ENCODE data around the gene UHRF1. TPM values are rescaled to one million over a fixed set of nuclear protein-coding genes. Genes with fewer than 3 reads are reported as not detected.

UHRF1 gene
- total and polyA plus RNA-seq, 4 donors, result 3.2 to 7.5 (median 4.5) TPM

GRCh38 chr19:4929186-4929585 lies 19.9 kb downstream of the UHRF1 start:
- 94 to 98% methylated on average over 22 of the region's 22 CpGs for WGBS, 2 donors
- Histone ChIP-seq H3K9me3 (ENCODE audit: control insufficient read depth in 4 of 4, insufficient read depth in 3 of 4, low read length in 3 of 4) (no peaks in the 10 kb centered on the region), H3K4me1 (ENCODE audit: control insufficient read depth in 5 of 5, insufficient read depth in 5 of 5, low read length in 5 of 5) (no peaks in the 10 kb centered on the region), H3K4me3 (no peak overlapping the region), H3K36me3 (ENCODE audit: control insufficient read depth in 4 of 4, insufficient read depth in 4 of 4, low read length in 4 of 4) (peaks cover 0 to 5% (median 0%) of the 10 kb centered on the region in 4 donors), H3K9ac (ENCODE audit: insufficient read depth in 1 of 2, low read length in 2 of 2) (no peak overlapping the region), H3K27me3 (ENCODE audit: control insufficient read depth in 3 of 3, insufficient read depth in 3 of 3, low read length in 2 of 3) (no peaks in the 10 kb centered on the region), H3K27ac (ENCODE audit: low read depth in 1 of 2, low read length in 1 of 2) (no peak overlapping the region)
- no peak for ATAC-seq (ENCODE audit: insufficient read depth, low FRiP score)
- DNase-seq, result no peak
- TF ChIP-seq CTCF (IDR thresholded peaks at IDR 0.05; ENCODE audit: control extremely low read depth, extremely low read depth), result no peak

- no peak overlapping the region for H3K9ac ChIP-seq (ENCODE audit: insufficient read depth in 1 of 2, low read length in 2 of 2)
- H3K4me3 ChIP-seq, result no peak overlapping the region
- no peak for TF ChIP-seq CTCF (IDR thresholded peaks at IDR 0.05; ENCODE audit: control extremely low read depth, extremely low read depth)
- no peak for ATAC-seq (ENCODE audit: insufficient read depth, low FRiP score)
- H3K36me3 ChIP-seq (ENCODE audit: control insufficient read depth in 4 of 4, insufficient read depth in 4 of 4, low read length in 4 of 4), result peaks cover 0 to 5% (median 0%) of the 10 kb centered on the region in 4 donors
- H3K9me3 ChIP-seq (ENCODE audit: control insufficient read depth in 4 of 4, insufficient read depth in 3 of 4, low read length in 3 of 4), result no peaks in the 10 kb centered on the region
- H3K4me1 ChIP-seq (ENCODE audit: control insufficient read depth in 5 of 5, insufficient read depth in 5 of 5, low read length in 5 of 5), result no peaks in the 10 kb centered on the region
- 94 to 96% methylated on average over 28 of the region's 28 CpGs for WGBS, 2 donors
- no peak for DNase-seq
- no peak overlapping the region for H3K27ac ChIP-seq (ENCODE audit: low read depth in 1 of 2, low read length in 1 of 2)
- H3K27me3 ChIP-seq (ENCODE audit: control insufficient read depth in 3 of 3, insufficient read depth in 3 of 3, low read length in 2 of 3), result no peaks in the 10 kb centered on the region
Observed at GRCh38 chr19:4930664-4931063, 21.4 kb downstream of the UHRF1 start.

- TF ChIP-seq CTCF (IDR thresholded peaks at IDR 0.05; ENCODE audit: control extremely low read depth, extremely low read depth), result no peak
- peaks cover 0 to 5% (median 0%) of the 10 kb centered on the region in 4 donors for H3K36me3 ChIP-seq (ENCODE audit: control insufficient read depth in 4 of 4, insufficient read depth in 4 of 4, low read length in 4 of 4)
- no peaks in the 10 kb centered on the region for H3K27me3 ChIP-seq (ENCODE audit: control insufficient read depth in 3 of 3, insufficient read depth in 3 of 3, low read length in 2 of 3)
- no peak overlapping the region for H3K27ac ChIP-seq (ENCODE audit: low read depth in 1 of 2, low read length in 1 of 2)
- DNase-seq (no peak), ATAC-seq (ENCODE audit: insufficient read depth, low FRiP score) (no peak)
- no peaks in the 10 kb centered on the region for H3K9me3 ChIP-seq (ENCODE audit: control insufficient read depth in 4 of 4, insufficient read depth in 3 of 4, low read length in 3 of 4)
- H3K4me3 ChIP-seq, result no peak overlapping the region
- 92 to 97% methylated on average over 27 to 32 of the region's 32 CpGs for WGBS, 2 donors
- H3K9ac ChIP-seq (ENCODE audit: insufficient read depth in 1 of 2, low read length in 2 of 2), result no peak overlapping the region
- no peaks in the 10 kb centered on the region for H3K4me1 ChIP-seq (ENCODE audit: control insufficient read depth in 5 of 5, insufficient read depth in 5 of 5, low read length in 5 of 5)
Observed at GRCh38 chr19:4932711-4933110, 23.4 kb downstream of the UHRF1 start.

GRCh38 chr19:4933528-4933927 lies 24.2 kb downstream of the UHRF1 start:
- no peak for TF ChIP-seq CTCF (IDR thresholded peaks at IDR 0.05; ENCODE audit: control extremely low read depth, extremely low read depth)
- H3K27me3 ChIP-seq (ENCODE audit: control insufficient read depth in 3 of 3, insufficient read depth in 3 of 3, low read length in 2 of 3), result no peaks in the 10 kb centered on the region
- H3K36me3 ChIP-seq (ENCODE audit: control insufficient read depth in 4 of 4, insufficient read depth in 4 of 4, low read length in 4 of 4), result peaks cover 0 to 5% (median 0%) of the 10 kb centered on the region in 4 donors
- H3K4me1 ChIP-seq (ENCODE audit: control insufficient read depth in 5 of 5, insufficient read depth in 5 of 5, low read length in 5 of 5), result no peaks in the 10 kb centered on the region
- no peak overlapping the region for H3K9ac ChIP-seq (ENCODE audit: insufficient read depth in 1 of 2, low read length in 2 of 2)
- DNase-seq (no peak), ATAC-seq (ENCODE audit: insufficient read depth, low FRiP score) (no peak)
- H3K4me3 ChIP-seq, result no peak overlapping the region
- H3K9me3 ChIP-seq (ENCODE audit: control insufficient read depth in 4 of 4, insufficient read depth in 3 of 4, low read length in 3 of 4), result no peaks in the 10 kb centered on the region
- H3K27ac ChIP-seq (ENCODE audit: low read depth in 1 of 2, low read length in 1 of 2), result no peak overlapping the region
- WGBS, 2 donors, result 51 to 79% methylated on average over 7 of the region's 7 CpGs
